MCF 10A (cell line): ENCODE data around the gene NRG3. TPM values are rescaled to one million over a fixed set of nuclear protein-coding genes. Genes with fewer than 3 reads are reported as not detected.
A peak's percentile ranks its signal among the peaks of the same experiment; 100 is the strongest.

Source experiments
- BruUV-seq: library from RNA; stranded (reverse); fragments of 400-500 nt; replicated peaks from 2 replicates; lab custom pipeline; 2021; lab: Mats Ljungman, UMichigan
- CTCF ChIA-PET: fragments of 300-600 bp; sonication (Branson Sonifier 250); formaldehyde crosslinking; extraction: SDS; loops from one replicate; lab custom pipeline; 2021; ENCODE audit warnings: antibody characterized with exemption, inconsistent platforms; lab: Yijun Ruan, JAX
- POLR2A ChIA-PET: fragments of 300-600, 350-650 bp; sonication (Branson Sonifier 250); formaldehyde crosslinking; extraction: SDS; loops from one replicate; lab custom pipeline; 2020; ENCODE audit warnings: antibody characterized with exemption, inconsistent platforms; lab: Yijun Ruan, JAX
- DNase-seq: peaks from one replicate; pipeline ENCODE4 v3.0.0-alpha.2; 2018; ENCODE audit not compliant: unreplicated experiment
- H3K27ac Mint-ChIP-seq: one replicate; pipeline ENCODE4 v1.8.0; 2022; ENCODE audit warnings: mild to moderate bottlenecking, low read depth, mixed read lengths; ENCODE audit not compliant: unreplicated experiment
- H3K27me3 Mint-ChIP-seq: one replicate; pipeline ENCODE4 v1.8.0; 2022; ENCODE audit warnings: mixed read lengths; ENCODE audit not compliant: insufficient read depth, unreplicated experiment
- H3K36me3 Mint-ChIP-seq: one replicate; pipeline ENCODE4 v1.8.0; 2022; ENCODE audit warnings: mild to moderate bottlenecking, moderate library complexity, mixed read lengths; ENCODE audit not compliant: insufficient read depth, unreplicated experiment
- H3K4me1 Mint-ChIP-seq: one replicate; pipeline ENCODE4 v1.8.0; 2022; ENCODE audit warnings: mixed read lengths; ENCODE audit not compliant: insufficient read depth, unreplicated experiment
- H3K4me3 Mint-ChIP-seq: one replicate; pipeline ENCODE4 v1.8.0; 2022; ENCODE audit warnings: mild to moderate bottlenecking, moderate library complexity, mixed read lengths; ENCODE audit not compliant: unreplicated experiment
- H3K9me3 Mint-ChIP-seq: one replicate; pipeline ENCODE4 v1.8.0; 2022; ENCODE audit warnings: mixed read lengths; ENCODE audit not compliant: unreplicated experiment
- CTCF ChIP-seq: fragments of 200-600 bp; IDR thresholded peaks from one replicate; pipeline ENCODE4 v1.8.0; 2022; ENCODE audit warnings: antibody characterized with exemption, mild to moderate bottlenecking; ENCODE audit not compliant: unreplicated experiment
- intact Hi-C: fragments of 100-400 bp; cut with micrococcal nuclease; formaldehyde crosslinking; loops from 2 replicates; pipeline ENCODE4 v1.14.1; 2022
- total RNA-seq: library from RNA; stranded (reverse); gene quantifications from 2 replicates; pipeline ENCODE4 v1.2.3, GENCODE V29; 2022

NRG3 gene
- total RNA-seq, 1 experiment from 2014 or later, result not detected

GRCh38 chr10:82266438-82266837 lies 391.4 kb downstream of the NRG3 start:
- Mint-ChIP-seq H3K36me3 (no peaks in the 10 kb centered on the region), H3K4me1 (peaks cover 61% of the 10 kb centered on the region), H3K27ac (peak overlapping the region; percentile 52), H3K4me3 (no peak overlapping the region), H3K9me3 (peaks cover 17% of the 10 kb centered on the region), H3K27me3 (no peaks in the 10 kb centered on the region)
- BruUV-seq, result no TSS peak
- TF ChIP-seq CTCF, result no peak
- intact Hi-C loops, result loop anchor here (1.0 to 2.0 kb wide), 2 partner anchors 13 to 22 kb away; no protein-coding TSS in a partner anchor
- ChIA-PET POLR2A (interaction anchor here (0.6 to 1.9 kb wide), 3 partner anchors 13 to 1054 kb away, joined by 3 to 11 read pairs (median 4); no protein-coding TSS in a partner anchor), CTCF (interaction anchor here (0.6 to 1.1 kb wide), 2 partner anchors 45 to 709 kb away, joined by 3 to 6 read pairs; no protein-coding TSS in a partner anchor)
- DNase-seq, result peak; percentile 87

- H3K4me3 Mint-ChIP-seq, result peak overlapping the region; percentile 10
- TSS peak; percentile 65 for BruUV-seq
- H3K36me3 Mint-ChIP-seq, result no peaks in the 10 kb centered on the region
- TF ChIP-seq CTCF, result no peak
- H3K27me3 Mint-ChIP-seq, result no peaks in the 10 kb centered on the region
- H3K9me3 Mint-ChIP-seq, result peaks cover 17% of the 10 kb centered on the region
- peak; percentile 48 for DNase-seq
- POLR2A ChIA-PET, result interaction anchor here (1.2 to 1.9 kb wide), 3 partner anchors 10 to 18 kb away, joined by 3 to 11 read pairs (median 5); no protein-coding TSS in a partner anchor
- intact Hi-C loops, result loop anchor here (2.0 kb wide), 1 partner anchor 22 kb away; no protein-coding TSS in a partner anchor
- peaks cover 57% of the 10 kb centered on the region for H3K4me1 Mint-ChIP-seq
- CTCF ChIA-PET, result interaction anchor here (0.6 to 1.1 kb wide), 3 partner anchors 46 to 708 kb away, joined by 3 to 6 read pairs (median 3); no protein-coding TSS in a partner anchor
- peak overlapping the region; percentile 52 for H3K27ac Mint-ChIP-seq
Measured at GRCh38 chr10:82267014-82267413, 392.0 kb downstream of the NRG3 start.

- BruUV-seq, result no TSS peak
- peak overlapping the region; percentile 10 for H3K4me3 Mint-ChIP-seq
- TF ChIP-seq CTCF, result no peak
- POLR2A ChIA-PET, result interaction anchor here (1.2 to 1.9 kb wide), 3 partner anchors 11 to 17 kb away, joined by 3 to 11 read pairs (median 5); no protein-coding TSS in a partner anchor
- H3K36me3 Mint-ChIP-seq, result no peaks in the 10 kb centered on the region
- peaks cover 17% of the 10 kb centered on the region for H3K9me3 Mint-ChIP-seq
- H3K4me1 Mint-ChIP-seq, result peaks cover 54% of the 10 kb centered on the region
- intact Hi-C loops, result loop anchor here (2.0 kb wide), 1 partner anchor 21 kb away; no protein-coding TSS in a partner anchor
- H3K27ac Mint-ChIP-seq, result peak overlapping the region; percentile 52
- no peaks in the 10 kb centered on the region for H3K27me3 Mint-ChIP-seq
- no peak for DNase-seq
- CTCF ChIA-PET, result interaction anchor here (0.6 kb wide), 1 partner anchor 194 kb away, joined by 3 read pairs; no protein-coding TSS in a partner anchor
Measured at GRCh38 chr10:82267465-82267864, 392.5 kb downstream of the NRG3 start.

- no peak for DNase-seq
- Mint-ChIP-seq H3K36me3 (no peaks in the 10 kb centered on the region), H3K4me1 (peaks cover 54% of the 10 kb centered on the region), H3K27ac (peak overlapping the region; percentile 52), H3K4me3 (no peak overlapping the region), H3K27me3 (no peaks in the 10 kb centered on the region), H3K9me3 (peaks cover 17% of the 10 kb centered on the region)
- CTCF ChIA-PET, result no interaction called here
- TF ChIP-seq CTCF, result no peak
- intact Hi-C loops, result loop anchor here (2.0 kb wide), 1 partner anchor 21 kb away; no protein-coding TSS in a partner anchor
- POLR2A ChIA-PET, result interaction anchor here (1.2 to 1.6 kb wide), 2 partner anchors 11 to 17 kb away, joined by 3 to 5 read pairs; no protein-coding TSS in a partner anchor
- BruUV-seq, result no TSS peak
Measured at GRCh38 chr10:82267960-82268359, 393.0 kb downstream of the NRG3 start.
